ENCODE measurements around the gene ESYT2.

ESYT2 gene

GRCh38 chr7:158825628-158826289 lies 3.5 kb downstream of the ESYT2 start:
- no peaks in the 10 kb centered on the region for H3K27me3 Mint-ChIP-seq (ENCODE audit: low read depth)
- H3K27ac Mint-ChIP-seq, result peak overlapping the region; percentile 79
- peaks cover 22% of the 10 kb centered on the region for H3K36me3 Mint-ChIP-seq (ENCODE audit: low read depth)
- peak overlapping the region; percentile 35 for H3K4me3 Mint-ChIP-seq
- no peaks in the 10 kb centered on the region for H3K9me3 Mint-ChIP-seq
- DNase-seq (ENCODE audit: low spot score), result no peak
- H3K4me1 Mint-ChIP-seq (ENCODE audit: low read depth), result peaks cover 51% of the 10 kb centered on the region

DNA sequence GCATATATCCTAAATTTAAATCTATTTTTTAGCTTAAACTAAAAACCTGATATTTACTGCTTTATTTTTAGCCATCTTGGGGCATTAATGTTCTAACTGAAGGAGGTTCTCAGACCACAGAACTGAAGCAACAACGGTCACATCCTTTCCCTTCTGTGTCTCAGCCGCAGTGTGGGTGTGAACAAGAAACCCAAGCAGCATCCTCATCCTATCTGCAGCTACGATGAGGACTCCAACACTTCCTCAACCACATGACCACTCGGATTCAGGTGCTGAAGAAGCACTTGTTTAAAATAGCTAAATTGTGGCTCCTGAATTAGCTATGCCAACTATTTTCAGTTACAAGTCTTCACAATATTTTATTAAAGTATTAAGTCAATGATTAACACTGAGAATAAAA lies 5.3 kb downstream of the ESYT2 start:
- peaks cover 55% of the 10 kb centered on the region for H3K4me1 Mint-ChIP-seq (ENCODE audit: low read depth)
- peak; percentile 69 for DNase-seq (ENCODE audit: low spot score)

DNA sequence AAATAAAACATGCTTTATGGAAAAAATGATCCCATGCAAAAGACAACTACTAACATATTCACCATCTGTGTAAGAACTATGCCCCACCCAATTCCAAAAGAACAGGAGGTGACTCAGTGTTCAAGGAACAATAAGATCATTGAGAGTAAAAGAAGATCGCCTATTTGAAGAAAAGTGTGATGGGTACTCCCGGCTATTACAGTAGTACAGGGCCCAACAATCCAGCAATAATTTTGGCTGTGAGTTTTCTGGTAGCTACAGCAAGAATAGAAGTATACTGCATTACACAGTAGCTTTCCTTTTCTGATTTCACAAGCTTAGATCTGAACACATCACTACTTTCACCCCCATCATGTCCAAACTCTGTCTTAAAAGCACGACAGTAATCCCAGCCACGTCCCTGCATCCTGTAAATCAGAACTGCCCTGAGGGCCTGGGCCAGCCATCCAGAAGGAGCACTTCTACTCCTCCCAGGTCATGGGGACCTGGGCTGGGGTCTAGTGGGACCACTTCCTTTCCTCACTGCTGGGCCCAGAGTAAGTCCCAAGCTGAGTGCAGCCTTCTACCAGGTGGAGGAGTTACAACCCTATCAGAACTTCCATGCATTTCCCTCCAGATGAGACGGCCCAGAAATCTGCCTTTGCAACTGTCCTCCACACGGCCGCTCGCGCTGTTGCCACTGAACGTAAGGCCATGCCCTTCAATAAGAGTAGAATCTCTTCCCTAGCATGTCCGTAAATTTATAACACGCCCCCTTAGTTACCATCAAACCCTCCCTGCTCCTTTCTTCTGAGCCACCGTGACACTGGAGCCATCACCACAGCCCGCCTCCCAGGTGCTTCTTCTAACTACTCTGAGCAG lies 7.9 kb downstream of the ESYT2 start:
- H3K4me1 Mint-ChIP-seq (ENCODE audit: low read depth), result peaks cover 71% of the 10 kb centered on the region
- H3K36me3 Mint-ChIP-seq (ENCODE audit: low read depth), result peaks cover 19% of the 10 kb centered on the region
- peak overlapping the region; percentile 96 for H3K27ac Mint-ChIP-seq
- no peaks in the 10 kb centered on the region for H3K9me3 Mint-ChIP-seq
- DNase-seq (ENCODE audit: low spot score), result no peak
- H3K27me3 Mint-ChIP-seq (ENCODE audit: low read depth), result no peaks in the 10 kb centered on the region
- peak overlapping the region; percentile 85 for H3K4me3 Mint-ChIP-seq

More for the DNA sequence above, 5.3 kb downstream of the ESYT2 start:
- no peaks in the 10 kb centered on the region for H3K9me3 Mint-ChIP-seq
- H3K36me3 Mint-ChIP-seq (ENCODE audit: low read depth), result peaks cover 22% of the 10 kb centered on the region
- peak overlapping the region; percentile 86 for H3K27ac Mint-ChIP-seq
- H3K27me3 Mint-ChIP-seq (ENCODE audit: low read depth), result no peaks in the 10 kb centered on the region
- H3K4me3 Mint-ChIP-seq, result peak overlapping the region; percentile 58

GRCh38 chr7:158820656-158821055 lies 8.7 kb downstream of the ESYT2 start:
- H3K9me3 Mint-ChIP-seq, result no peaks in the 10 kb centered on the region
- peak overlapping the region; percentile 85 for H3K4me3 Mint-ChIP-seq
- peaks cover 18% of the 10 kb centered on the region for H3K36me3 Mint-ChIP-seq (ENCODE audit: low read depth)
- peak overlapping the region; percentile 97 for H3K27ac Mint-ChIP-seq
- H3K27me3 Mint-ChIP-seq (ENCODE audit: low read depth), result no peaks in the 10 kb centered on the region
- no peak for DNase-seq (ENCODE audit: low spot score)
- H3K4me1 Mint-ChIP-seq (ENCODE audit: low read depth), result peaks cover 76% of the 10 kb centered on the region

- H3K4me3 Mint-ChIP-seq, result peak overlapping the region; percentile 90
- H3K4me1 Mint-ChIP-seq (ENCODE audit: low read depth), result peaks cover 78% of the 10 kb centered on the region
- peaks cover 23% of the 10 kb centered on the region for H3K36me3 Mint-ChIP-seq (ENCODE audit: low read depth)
- no peak for DNase-seq (ENCODE audit: low spot score)
- peak overlapping the region; percentile 97 for H3K27ac Mint-ChIP-seq
- H3K9me3 Mint-ChIP-seq, result no peaks in the 10 kb centered on the region
- no peaks in the 10 kb centered on the region for H3K27me3 Mint-ChIP-seq (ENCODE audit: low read depth)
These were observed 9.6 kb downstream of the ESYT2 start for GRCh38 chr7:158819571-158820203.

GRCh38 chr7:158818325-158819213 lies 10.7 kb downstream of the ESYT2 start:
- peaks cover 77% of the 10 kb centered on the region for H3K4me1 Mint-ChIP-seq (ENCODE audit: low read depth)
- peak overlapping the region; percentile 97 for H3K27ac Mint-ChIP-seq
- H3K9me3 Mint-ChIP-seq, result no peaks in the 10 kb centered on the region
- no peaks in the 10 kb centered on the region for H3K27me3 Mint-ChIP-seq (ENCODE audit: low read depth)
- peaks cover 28% of the 10 kb centered on the region for H3K36me3 Mint-ChIP-seq (ENCODE audit: low read depth)
- peak overlapping the region; percentile 90 for H3K4me3 Mint-ChIP-seq
- peak; percentile 83 for DNase-seq (ENCODE audit: low spot score)

GRCh38 chr7:158816995-158817394 lies 12.3 kb downstream of the ESYT2 start:
- Mint-ChIP-seq H3K27ac (peak overlapping the region; percentile 97), H3K9me3 (no peaks in the 10 kb centered on the region), H3K27me3 (ENCODE audit: low read depth) (no peaks in the 10 kb centered on the region), H3K4me1 (ENCODE audit: low read depth) (peaks cover 84% of the 10 kb centered on the region), H3K36me3 (ENCODE audit: low read depth) (peaks cover 32% of the 10 kb centered on the region), H3K4me3 (peak overlapping the region; percentile 48)
- no peak for DNase-seq (ENCODE audit: low spot score)

DNA sequence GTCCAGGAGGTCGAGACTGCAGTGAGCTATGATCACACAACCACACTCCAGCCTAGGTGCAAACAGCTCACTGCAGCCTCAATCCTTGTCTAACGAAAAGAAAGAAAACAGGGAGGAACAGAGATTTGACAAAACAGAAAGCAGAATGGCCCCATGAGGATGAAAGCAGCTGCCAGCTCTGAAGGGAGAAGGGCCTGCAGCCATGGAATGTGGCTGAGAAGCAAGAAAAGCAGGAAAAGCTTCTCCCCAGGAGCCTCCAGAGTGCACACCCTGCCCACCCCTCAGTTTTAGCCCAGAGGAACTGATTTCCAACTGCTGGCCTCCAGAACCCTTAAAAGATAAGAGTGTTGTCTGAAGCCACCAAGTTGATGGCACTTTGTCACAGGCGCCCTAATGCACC lies 13.0 kb downstream of the ESYT2 start:
- no peaks in the 10 kb centered on the region for H3K27me3 Mint-ChIP-seq (ENCODE audit: low read depth)
- no peak for DNase-seq (ENCODE audit: low spot score)
- peaks cover 31% of the 10 kb centered on the region for H3K36me3 Mint-ChIP-seq (ENCODE audit: low read depth)
- no peaks in the 10 kb centered on the region for H3K9me3 Mint-ChIP-seq
- H3K4me3 Mint-ChIP-seq, result peak overlapping the region; percentile 48
- peak overlapping the region; percentile 97 for H3K27ac Mint-ChIP-seq
- H3K4me1 Mint-ChIP-seq (ENCODE audit: low read depth), result peaks cover 84% of the 10 kb centered on the region

DNA sequence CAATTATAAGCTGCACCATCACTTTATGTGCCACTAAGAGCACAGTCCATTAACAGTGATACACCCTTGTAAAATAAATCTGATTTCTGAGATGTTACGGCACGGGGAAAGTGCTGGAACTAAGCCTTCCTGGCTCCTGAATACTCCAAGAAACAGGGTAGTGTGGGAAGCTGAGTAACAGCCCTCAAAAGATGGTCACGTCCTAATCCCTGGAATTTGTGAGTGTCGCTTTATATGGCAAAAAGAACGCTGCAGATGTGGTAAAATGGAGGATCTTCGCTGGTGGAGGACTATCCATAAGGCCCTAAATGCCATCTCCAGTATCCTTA lies 13.5 kb downstream of the ESYT2 start:
- no peak for DNase-seq (ENCODE audit: low spot score)
- Mint-ChIP-seq H3K27ac (peak overlapping the region; percentile 97), H3K4me3 (peak overlapping the region; percentile 48), H3K27me3 (ENCODE audit: low read depth) (no peaks in the 10 kb centered on the region), H3K4me1 (ENCODE audit: low read depth) (peaks cover 83% of the 10 kb centered on the region), H3K9me3 (no peaks in the 10 kb centered on the region), H3K36me3 (ENCODE audit: low read depth) (peaks cover 34% of the 10 kb centered on the region)

GRCh38 chr7:158815083-158815799 lies 14.1 kb downstream of the ESYT2 start:
- H3K4me3 Mint-ChIP-seq, result peak overlapping the region; percentile 48
- peaks cover 38% of the 10 kb centered on the region for H3K36me3 Mint-ChIP-seq (ENCODE audit: low read depth)
- H3K27me3 Mint-ChIP-seq (ENCODE audit: low read depth), result no peaks in the 10 kb centered on the region
- no peaks in the 10 kb centered on the region for H3K9me3 Mint-ChIP-seq
- DNase-seq (ENCODE audit: low spot score), result no peak
- peak overlapping the region; percentile 97 for H3K27ac Mint-ChIP-seq
- peaks cover 86% of the 10 kb centered on the region for H3K4me1 Mint-ChIP-seq (ENCODE audit: low read depth)

DNA sequence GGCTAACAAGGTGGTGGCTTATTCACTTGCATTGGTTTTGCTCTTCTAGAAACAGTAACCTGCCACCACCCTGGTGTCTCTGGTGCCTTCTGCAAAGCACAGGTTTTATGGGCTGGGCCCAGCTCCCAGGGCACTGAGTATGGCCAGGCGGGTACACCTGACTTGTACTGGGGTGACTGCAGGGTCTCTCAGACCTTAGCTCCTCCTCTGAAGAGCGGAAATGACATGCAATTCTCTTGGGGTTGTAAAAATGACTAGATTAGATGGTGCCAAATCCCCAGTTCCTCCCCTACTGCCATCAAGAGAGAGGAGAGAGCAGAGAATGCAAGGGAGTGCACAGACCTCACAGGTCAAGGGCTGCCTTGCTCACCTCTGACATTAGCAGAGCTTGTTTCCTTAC lies 14.7 kb downstream of the ESYT2 start:
- Mint-ChIP-seq H3K4me1 (ENCODE audit: low read depth) (peaks cover 88% of the 10 kb centered on the region), H3K4me3 (peak overlapping the region; percentile 48), H3K36me3 (ENCODE audit: low read depth) (peaks cover 44% of the 10 kb centered on the region), H3K9me3 (no peaks in the 10 kb centered on the region), H3K27me3 (ENCODE audit: low read depth) (no peaks in the 10 kb centered on the region), H3K27ac (peak overlapping the region; percentile 97)
- no peak for DNase-seq (ENCODE audit: low spot score)

GRCh38 chr7:158812684-158813083 lies 16.6 kb downstream of the ESYT2 start:
- Mint-ChIP-seq H3K27me3 (ENCODE audit: low read depth) (no peaks in the 10 kb centered on the region), H3K36me3 (ENCODE audit: low read depth) (peaks cover 58% of the 10 kb centered on the region), H3K27ac (peak overlapping the region; percentile 97), H3K4me1 (ENCODE audit: low read depth) (peaks cover 77% of the 10 kb centered on the region), H3K4me3 (peak overlapping the region; percentile 79), H3K9me3 (no peaks in the 10 kb centered on the region)
- DNase-seq (ENCODE audit: low spot score), result no peak

DNA sequence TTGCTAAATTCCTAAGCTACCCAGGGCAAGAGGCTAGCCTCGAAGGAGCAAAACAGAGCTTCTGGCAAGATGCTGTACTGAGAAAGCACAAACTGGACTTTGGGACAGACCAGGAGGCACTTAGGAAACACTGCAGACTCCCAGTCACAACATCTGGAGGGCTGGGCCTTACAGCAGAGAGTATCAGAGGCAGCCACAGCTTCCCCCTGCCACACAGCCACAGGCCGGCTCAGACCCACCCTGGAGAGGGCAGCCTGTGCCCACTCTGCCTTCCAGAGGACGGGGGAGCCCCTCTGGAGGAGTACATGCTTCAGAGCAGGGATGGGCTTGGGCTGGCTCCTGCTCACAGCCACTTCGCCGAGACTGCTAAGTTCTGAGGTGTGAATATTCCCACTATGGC lies 17.4 kb downstream of the ESYT2 start:
- Mint-ChIP-seq H3K27ac (peak overlapping the region; percentile 97), H3K4me1 (ENCODE audit: low read depth) (peaks cover 69% of the 10 kb centered on the region), H3K27me3 (ENCODE audit: low read depth) (no peaks in the 10 kb centered on the region), H3K36me3 (ENCODE audit: low read depth) (peaks cover 61% of the 10 kb centered on the region), H3K4me3 (peak overlapping the region; percentile 79), H3K9me3 (no peaks in the 10 kb centered on the region)
- no peak for DNase-seq (ENCODE audit: low spot score)

Measured in T-helper 2 cell treated with Interferon-gamma antibody and Interleukin-4, amounts not matched to agents 5 μg/mL and 100 μg/mL, for 36 hours (primary cell).